ENCODE results near the gene DYNLL1.

DYNLL1 gene

GRCh38 chr12:120498870-120499515 is 3.1 kb downstream of the DYNLL1 start:
- H2AFZ ChIP-seq (ENCODE audit: low read length): no peak overlapping the region
- H3K27ac ChIP-seq (ENCODE audit: low read length): no peak overlapping the region
- H3K27me3 ChIP-seq (replicated peaks; ENCODE audit: insufficient read depth, low read length): no peaks in the 10 kb centered on the region
- H3K4me2 ChIP-seq (ENCODE audit: low read depth, low read length): no peak overlapping the region
- peaks cover 23% of the 10 kb centered on the region for H3K79me2 ChIP-seq (ENCODE audit: low read length)
- no peaks in the 10 kb centered on the region for H3K36me3 ChIP-seq (replicated peaks; ENCODE audit: insufficient read depth, low read length)
- no peak overlapping the region for H3K4me3 ChIP-seq (ENCODE audit: low read length)
- 0 out of 2 replicates have a peak, but pooled peaks cover 5% of the 10 kb centered on the region for H3F3A ChIP-seq (ENCODE audit: insufficient read depth, low read length)
- H3K4me1 ChIP-seq (ENCODE audit: low read length): no peaks in the 10 kb centered on the region
- H4K20me1 ChIP-seq (ENCODE audit: insufficient read depth, low read length): no peaks in the 10 kb centered on the region
- no peak for TF ChIP-seq CTCF (IDR thresholded peaks at IDR 0.05; ENCODE audit: low read length)
- no peak for TF ChIP-seq EZH2 (optimal IDR thresholded peaks at IDR 0.05; ENCODE audit: low read depth, low read length)
- no peak for TF ChIP-seq EZH2phosphoT487 (IDR thresholded peaks at IDR 0.05; ENCODE audit: low read length)
- no peaks in the 10 kb centered on the region for H3K9me2 ChIP-seq (replicated peaks; ENCODE audit: insufficient read depth, low read length)
- H3K9me3 ChIP-seq (replicated peaks; ENCODE audit: insufficient read depth, low read length): no peaks in the 10 kb centered on the region
- no peak for DNase-seq
- no peak overlapping the region for H3K9ac ChIP-seq (ENCODE audit: low read length)

- Histone ChIP-seq H3K9me3 (replicated peaks; ENCODE audit: insufficient read depth, low read length) (no peaks in the 10 kb centered on the region), H3K9ac (ENCODE audit: low read length) (no peak overlapping the region), H2AFZ (ENCODE audit: low read length) (no peak overlapping the region), H3K9me2 (replicated peaks; ENCODE audit: insufficient read depth, low read length) (no peaks in the 10 kb centered on the region), H3K27me3 (replicated peaks; ENCODE audit: insufficient read depth, low read length) (no peaks in the 10 kb centered on the region), H4K20me1 (ENCODE audit: insufficient read depth, low read length) (no peaks in the 10 kb centered on the region), H3F3A (ENCODE audit: insufficient read depth, low read length) (0 out of 2 replicates have a peak, but pooled peaks cover 5% of the 10 kb centered on the region), H3K27ac (ENCODE audit: low read length) (no peak overlapping the region), H3K79me2 (ENCODE audit: low read length) (peaks cover 17% of the 10 kb centered on the region), H3K4me3 (ENCODE audit: low read length) (no peak overlapping the region), H3K4me2 (ENCODE audit: low read depth, low read length) (no peak overlapping the region), H3K36me3 (replicated peaks; ENCODE audit: insufficient read depth, low read length) (no peaks in the 10 kb centered on the region), H3K4me1 (ENCODE audit: low read length) (no peaks in the 10 kb centered on the region)
- TF ChIP-seq EZH2 (optimal IDR thresholded peaks at IDR 0.05; ENCODE audit: low read depth, low read length) (no peak), CTCF (IDR thresholded peaks at IDR 0.05; ENCODE audit: low read length) (no peak), EZH2phosphoT487 (IDR thresholded peaks at IDR 0.05; ENCODE audit: low read length) (no peak)
- DNase-seq: no peak
These were observed 4.7 kb downstream of the DYNLL1 start for GRCh38 chr12:120500581-120500980.

GRCh38 chr12:120504587-120504986 is 8.7 kb downstream of the DYNLL1 start:
- H3K4me1 ChIP-seq (ENCODE audit: low read length): no peaks in the 10 kb centered on the region
- no peaks in the 10 kb centered on the region for H4K20me1 ChIP-seq (ENCODE audit: insufficient read depth, low read length)
- no peak overlapping the region for H3K27ac ChIP-seq (ENCODE audit: low read length)
- TF ChIP-seq EZH2 (optimal IDR thresholded peaks at IDR 0.05; ENCODE audit: low read depth, low read length) (no peak), CTCF (IDR thresholded peaks at IDR 0.05; ENCODE audit: low read length) (no peak), EZH2phosphoT487 (IDR thresholded peaks at IDR 0.05; ENCODE audit: low read length) (no peak)
- H3K79me2 ChIP-seq (ENCODE audit: low read length): no peaks in the 10 kb centered on the region
- no peak overlapping the region for H3K4me3 ChIP-seq (ENCODE audit: low read length)
- no peak overlapping the region for H3K4me2 ChIP-seq (ENCODE audit: low read depth, low read length)
- H3F3A ChIP-seq (ENCODE audit: insufficient read depth, low read length): no peaks in the 10 kb centered on the region
- no peaks in the 10 kb centered on the region for H3K9me3 ChIP-seq (replicated peaks; ENCODE audit: insufficient read depth, low read length)
- H3K27me3 ChIP-seq (replicated peaks; ENCODE audit: insufficient read depth, low read length): no peaks in the 10 kb centered on the region
- no peaks in the 10 kb centered on the region for H3K36me3 ChIP-seq (replicated peaks; ENCODE audit: insufficient read depth, low read length)
- no peak overlapping the region for H3K9ac ChIP-seq (ENCODE audit: low read length)
- no peak overlapping the region for H2AFZ ChIP-seq (ENCODE audit: low read length)
- H3K9me2 ChIP-seq (replicated peaks; ENCODE audit: insufficient read depth, low read length): no peaks in the 10 kb centered on the region
- DNase-seq: no peak

Measured in MM.1S (cell line).